Ecto neural progenitor cell (in vitro differentiated cells): ENCODE measurements around the gene LRIG1.

Experiments
- DNase-seq: peaks from one replicate; pipeline ENCODE4 v3.0.0-alpha.2; 2018; ENCODE audit warnings: low spot score

Gene LRIG1

DNA sequence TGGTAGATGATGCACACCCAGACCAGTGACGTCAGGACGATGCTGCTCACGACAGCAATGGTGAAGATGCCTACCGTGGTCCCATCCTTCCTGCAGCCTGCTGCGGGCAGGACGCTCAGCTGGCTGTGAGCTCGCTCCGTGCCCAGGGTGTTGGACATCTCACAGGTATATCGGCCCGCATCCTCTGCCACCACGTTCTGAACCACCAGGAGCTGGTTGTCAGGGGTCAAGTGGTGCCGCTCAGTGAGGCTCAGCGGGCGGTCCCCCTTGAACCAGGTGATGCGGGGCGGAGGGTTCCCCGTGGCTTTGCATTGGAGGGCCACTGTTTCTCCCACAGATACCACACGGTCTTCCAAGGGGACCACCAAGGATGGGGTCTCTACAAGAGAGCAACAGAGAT lies 117.8 kb downstream of the LRIG1 start:
- DNase-seq, result no peak

DNA sequence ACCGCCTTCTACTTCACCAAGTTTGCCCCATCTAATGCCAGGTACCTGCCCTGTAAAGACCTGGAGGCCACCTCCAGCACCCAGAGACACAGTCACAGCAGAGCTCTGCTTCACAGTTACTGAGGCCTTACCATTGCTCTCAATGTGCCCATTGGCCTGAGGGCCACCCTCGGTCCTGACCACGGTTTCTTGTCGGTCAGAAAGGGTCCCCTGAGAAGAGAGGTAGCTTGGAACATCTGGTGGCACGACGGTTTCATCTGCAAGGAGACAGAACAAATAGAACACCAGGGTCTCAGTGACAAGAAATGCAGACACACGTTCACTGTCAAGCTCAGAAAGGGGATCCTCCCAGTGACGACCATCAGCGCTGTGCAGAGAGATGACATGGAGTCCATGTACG lies 118.7 kb downstream of the LRIG1 start:
- no peak for DNase-seq

GRCh38 chr3:66381626-66382025 lies 119.2 kb downstream of the LRIG1 start:
- DNase-seq, result no peak

DNA sequence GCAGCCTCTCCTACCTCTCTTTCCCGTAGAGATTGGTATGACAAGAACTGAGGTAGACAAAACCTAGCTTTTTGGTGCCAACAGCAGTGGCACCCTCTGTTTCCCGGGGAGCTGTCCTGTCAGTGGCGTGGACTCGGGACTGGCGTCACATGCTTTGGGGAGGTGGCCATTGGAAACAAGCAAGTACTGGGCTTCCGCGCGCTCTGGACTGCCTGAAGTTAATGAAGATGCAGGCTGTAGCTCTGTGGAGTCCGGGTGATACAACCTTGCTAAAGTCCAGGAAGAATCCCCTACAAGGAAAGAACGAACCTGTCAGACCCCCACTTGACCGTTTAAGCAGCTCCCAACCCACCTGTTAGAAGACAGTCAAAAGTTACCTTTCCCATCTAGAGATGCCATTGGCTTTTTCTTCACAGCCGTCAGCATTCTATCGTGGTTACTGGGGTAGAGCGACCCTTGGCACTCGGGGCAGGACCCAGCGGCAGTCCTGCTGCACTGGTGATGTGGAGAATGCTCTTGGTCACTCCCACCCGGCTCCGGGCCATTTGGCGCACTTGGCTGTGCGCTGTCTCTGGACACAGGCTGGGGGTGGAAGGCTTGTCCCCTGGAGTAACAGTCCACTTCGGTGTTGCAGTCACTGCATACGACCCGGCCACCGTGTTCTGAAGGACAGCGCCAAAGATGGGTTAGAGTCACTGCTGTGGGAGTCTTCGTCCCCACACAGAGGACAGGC lies 120.5 kb downstream of the LRIG1 start:
- DNase-seq, result no peak

- DNase-seq, result no peak
Measured at GRCh38 chr3:66379565-66379964, 121.3 kb downstream of the LRIG1 start.

DNA sequence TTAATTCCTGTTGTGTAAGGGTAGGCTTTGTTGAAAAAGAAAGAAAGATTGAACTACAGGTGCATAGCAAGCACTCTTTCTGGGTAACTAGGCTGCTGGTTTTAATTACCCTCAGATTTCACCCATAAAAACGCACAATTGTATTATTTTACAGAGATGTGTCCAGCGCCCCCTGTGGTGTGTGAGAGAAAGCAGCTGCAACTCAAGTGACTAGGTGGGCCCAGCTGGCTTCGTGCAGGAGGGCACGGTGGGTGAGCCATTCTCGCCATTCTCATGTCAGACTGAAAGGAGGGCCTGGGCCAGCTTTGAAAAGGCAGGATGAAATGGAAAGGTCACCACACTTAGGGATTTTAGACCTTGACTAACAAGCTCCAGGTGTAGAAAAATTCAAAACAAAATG lies 122.6 kb downstream of the LRIG1 start:
- peak; percentile 69 for DNase-seq

GRCh38 chr3:66377800-66378199 lies 123.0 kb downstream of the LRIG1 start:
- DNase-seq, result no peak

- DNase-seq, result no peak
Measured at GRCh38 chr3:66376568-66376967, 124.3 kb downstream of the LRIG1 start.

GRCh38 chr3:66372681-66373350 lies 128.0 kb downstream of the LRIG1 start:
- peak; percentile 56 for DNase-seq

DNA sequence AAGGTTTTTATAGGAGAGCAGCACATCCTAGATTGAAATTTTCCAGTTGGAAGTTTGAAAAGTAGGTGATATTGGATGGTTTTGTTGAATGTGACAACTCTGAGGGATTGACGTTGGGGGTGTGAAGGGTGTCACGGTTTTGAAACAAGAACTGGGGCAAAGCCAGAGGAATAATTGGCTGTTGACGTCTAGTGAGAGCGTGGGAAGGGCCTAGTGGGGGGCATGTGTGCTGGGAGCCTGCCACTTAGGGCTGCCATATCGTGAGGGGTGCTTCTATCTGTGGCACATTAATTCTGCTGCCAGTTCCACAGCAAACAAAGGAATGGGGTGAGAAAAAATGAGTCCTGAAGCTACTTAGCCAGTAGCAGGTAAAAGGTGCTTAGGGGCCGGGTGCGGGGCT lies 129.4 kb downstream of the LRIG1 start:
- no peak for DNase-seq

DNA sequence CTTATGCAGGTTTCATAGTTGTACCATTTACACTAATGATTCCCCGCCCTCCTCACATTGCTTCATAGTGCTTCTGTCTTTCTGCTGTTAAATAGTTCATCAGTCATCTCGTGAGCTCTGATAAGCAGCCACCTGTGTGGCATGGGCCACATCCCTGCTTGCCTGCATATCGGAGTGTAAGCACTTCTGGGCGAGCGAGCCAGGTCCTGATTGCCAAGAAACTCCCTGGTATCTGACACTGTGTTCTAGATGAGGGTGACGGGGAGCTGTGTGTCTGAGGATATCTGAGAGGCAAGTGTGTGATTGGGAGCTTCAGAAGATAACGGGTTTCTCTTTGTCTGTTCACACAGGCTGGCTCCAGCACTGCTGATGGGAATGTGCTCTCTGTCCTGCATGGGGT lies 130.6 kb downstream of the LRIG1 start:
- no peak for DNase-seq

DNA sequence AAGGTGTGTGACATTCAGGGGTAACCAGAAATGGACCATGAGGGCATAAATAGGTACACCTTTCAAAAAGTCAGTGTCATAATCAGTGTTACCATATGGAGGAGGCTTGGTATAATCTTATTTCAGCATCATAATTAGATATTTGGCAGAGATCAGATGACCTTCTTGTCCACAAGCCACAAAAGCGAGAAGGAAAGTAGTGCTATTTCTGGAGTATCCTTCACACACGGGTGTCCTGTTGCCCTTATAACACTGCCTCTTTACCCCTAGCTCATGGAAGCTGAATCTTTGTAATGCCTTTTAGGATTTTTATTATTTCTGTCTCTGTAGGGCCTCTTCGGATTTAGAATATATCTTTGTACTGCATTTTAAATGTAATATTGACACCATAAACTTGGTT lies 132.8 kb downstream of the LRIG1 start:
- DNase-seq, result no peak

GRCh38 chr3:66366747-66367146 lies 134.1 kb downstream of the LRIG1 start:
- no peak for DNase-seq

DNA sequence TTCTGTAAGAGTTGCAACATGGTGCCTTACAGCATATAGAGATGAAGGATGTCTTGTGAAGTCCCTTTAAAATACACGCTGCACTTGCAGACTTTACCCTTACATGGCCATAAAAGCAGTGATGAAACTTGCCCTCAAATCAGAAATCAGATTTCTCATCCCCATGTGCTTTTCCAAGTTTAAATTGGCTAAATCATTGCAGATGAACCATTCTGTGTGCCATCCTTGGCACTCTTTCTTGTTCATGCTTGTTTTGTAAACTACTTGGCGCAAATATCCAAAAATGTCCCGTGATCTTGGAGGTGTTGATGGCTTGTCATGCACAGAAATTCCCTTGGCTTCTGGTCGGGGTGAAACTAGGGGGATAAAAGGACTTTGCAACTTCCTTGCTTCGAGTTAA lies 135.7 kb downstream of the LRIG1 start:
- DNase-seq, result no peak

DNA sequence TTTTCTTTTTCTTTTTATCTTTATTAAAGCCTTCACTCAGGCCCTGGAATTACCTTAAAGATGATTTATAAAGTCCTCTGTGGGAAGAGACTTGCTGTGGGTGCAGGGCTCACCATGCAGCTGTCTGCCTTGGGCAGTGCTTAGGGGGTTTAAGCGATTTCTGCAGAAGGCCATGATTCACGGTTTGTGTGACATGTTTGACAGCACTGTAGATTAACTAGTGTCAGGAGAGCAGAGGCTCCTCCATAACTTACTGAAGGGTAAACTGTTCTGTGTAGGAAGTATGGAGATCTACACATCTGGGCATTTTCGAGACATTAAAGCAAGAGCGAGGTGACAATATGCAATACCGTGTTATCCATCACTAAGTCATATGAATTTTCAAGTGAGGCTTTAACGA lies 137.7 kb downstream of the LRIG1 start:
- DNase-seq, result no peak

DNA sequence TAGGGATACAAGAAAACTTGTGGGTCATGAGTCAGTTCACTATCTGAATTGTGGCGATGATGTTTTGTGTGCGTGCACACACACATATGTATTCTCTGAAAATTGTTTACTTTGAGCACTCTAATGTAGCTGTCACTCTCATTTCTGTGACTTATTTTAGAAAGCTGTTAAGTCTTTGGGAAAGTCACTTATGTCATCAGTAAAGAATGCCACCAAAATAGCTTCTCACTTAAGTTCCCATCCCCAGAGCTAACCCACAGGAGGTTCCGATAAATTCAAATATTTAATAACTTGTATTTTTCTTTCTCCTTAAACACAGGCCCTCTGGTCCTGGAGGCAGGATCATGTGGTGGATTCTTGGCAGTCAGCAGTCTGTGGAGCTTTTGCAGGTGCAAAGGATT lies 138.3 kb downstream of the LRIG1 start:
- DNase-seq, result no peak

DNA sequence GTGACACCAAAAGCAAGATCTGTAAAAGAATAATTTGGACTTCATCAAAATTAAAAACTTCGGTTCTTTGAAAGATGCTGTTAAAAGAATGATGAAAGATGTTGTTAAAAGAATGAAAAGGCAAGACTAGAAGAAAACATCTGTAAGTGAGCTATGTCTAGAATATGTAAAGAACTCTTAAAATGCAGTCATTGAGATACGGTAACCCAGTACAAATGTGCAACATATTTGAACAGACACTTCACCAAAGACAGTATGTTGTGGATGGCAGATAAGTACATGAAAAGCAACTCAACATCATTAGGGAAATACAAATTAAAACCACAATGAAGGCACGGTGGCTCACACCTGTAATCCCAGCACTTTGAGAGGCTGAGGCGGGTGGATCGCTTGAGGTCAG lies 139.5 kb downstream of the LRIG1 start:
- DNase-seq, result no peak

DNA sequence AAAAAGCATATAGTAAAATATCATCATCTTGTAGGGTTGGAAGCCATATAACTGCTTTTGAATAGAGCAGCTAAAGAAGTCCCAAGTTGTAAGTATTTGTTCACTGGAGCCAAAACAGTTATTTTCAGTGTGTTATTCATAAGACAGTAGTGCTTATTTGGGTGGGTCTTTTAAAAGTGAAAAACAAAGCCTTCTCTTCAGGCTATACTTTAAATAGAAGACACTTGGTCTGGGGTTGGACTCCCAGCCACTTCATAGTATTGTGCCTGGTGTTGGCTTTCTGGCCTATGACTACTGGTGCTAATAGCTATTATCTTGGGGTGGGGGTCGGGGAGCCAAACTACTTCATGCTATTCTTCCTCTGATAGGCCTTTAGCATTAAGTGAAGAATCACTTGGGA lies 144.8 kb downstream of the LRIG1 start:
- DNase-seq, result no peak

- DNase-seq, result no peak
Measured at GRCh38 chr3:66355394-66355793, 145.4 kb downstream of the LRIG1 start.

GRCh38 chr3:66354001-66354400 lies 146.8 kb downstream of the LRIG1 start:
- no peak for DNase-seq

DNA sequence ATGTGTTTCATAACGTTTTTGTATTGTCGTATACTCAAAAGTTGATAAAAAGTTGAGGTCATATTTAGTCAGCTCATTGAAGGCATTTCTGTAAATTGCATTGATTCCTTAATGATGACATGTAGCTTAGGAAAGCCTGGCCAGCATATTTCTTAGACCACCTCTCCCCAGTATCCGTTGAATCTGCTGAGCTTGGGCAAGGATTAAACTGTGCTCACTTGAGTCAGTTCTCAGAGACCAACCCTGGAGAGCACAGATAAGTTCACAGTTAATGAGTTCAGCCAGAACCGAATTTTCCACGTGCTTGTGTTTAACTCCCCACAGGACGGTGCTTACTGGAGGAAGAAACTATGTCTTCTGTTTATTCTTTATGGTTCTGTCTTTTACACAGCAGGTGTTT lies 147.3 kb downstream of the LRIG1 start:
- DNase-seq, result no peak

DNA sequence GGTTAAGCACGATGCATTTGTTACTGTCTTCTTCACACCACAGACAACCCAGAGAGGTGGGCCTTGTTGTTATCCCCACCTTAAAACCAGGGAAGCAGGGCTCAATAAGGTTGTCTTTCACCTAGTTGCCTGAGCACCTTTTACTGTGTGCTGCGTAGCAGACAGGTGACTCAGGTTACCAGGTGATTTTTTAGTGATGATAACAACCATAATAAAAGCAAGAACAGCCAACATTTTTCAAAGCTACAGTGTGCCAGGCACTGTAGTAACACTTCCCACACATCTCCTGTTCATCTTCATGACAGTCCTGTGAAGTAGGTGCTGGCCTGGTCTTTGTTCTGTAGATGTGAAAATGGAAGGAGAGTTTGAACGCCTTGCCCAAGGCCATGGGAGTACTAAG lies 147.8 kb downstream of the LRIG1 start:
- DNase-seq, result no peak

DNA sequence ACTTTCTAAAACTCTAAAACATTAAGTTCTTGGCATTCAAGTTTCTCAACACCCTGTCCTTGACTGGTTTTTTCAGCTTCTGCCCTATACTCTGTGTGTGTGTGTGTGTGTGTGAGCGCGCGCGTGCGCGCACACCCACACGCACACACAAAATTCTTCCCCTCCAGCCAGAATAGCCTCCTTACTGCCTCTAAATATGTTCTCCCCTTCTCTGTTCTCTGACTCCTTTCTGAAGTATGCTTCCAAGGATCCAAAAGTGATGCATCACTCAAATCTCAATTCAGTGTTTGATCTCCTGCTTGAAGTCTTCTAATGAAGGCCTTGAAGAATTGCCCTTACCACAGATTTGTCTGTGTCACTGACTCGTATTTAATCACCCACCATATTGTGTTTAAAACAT lies 150.2 kb downstream of the LRIG1 start:
- DNase-seq, result no peak

- no peak for DNase-seq
Measured at GRCh38 chr3:66348704-66349103, 152.1 kb downstream of the LRIG1 start.
